HG02970 (cell line): Measurements from ENCODE around the gene NT5DC1.

Experiments
- ATAC-seq: cut with Tn5 transposase; IDR thresholded peaks from one replicate; pipeline ENCODE4 v1.9.1; 2021; ENCODE audit warnings: mild to moderate bottlenecking, moderate library complexity, moderate number of reproducible peaks; ENCODE audit not compliant: unreplicated experiment, low FRiP score

NT5DC1 gene

DNA sequence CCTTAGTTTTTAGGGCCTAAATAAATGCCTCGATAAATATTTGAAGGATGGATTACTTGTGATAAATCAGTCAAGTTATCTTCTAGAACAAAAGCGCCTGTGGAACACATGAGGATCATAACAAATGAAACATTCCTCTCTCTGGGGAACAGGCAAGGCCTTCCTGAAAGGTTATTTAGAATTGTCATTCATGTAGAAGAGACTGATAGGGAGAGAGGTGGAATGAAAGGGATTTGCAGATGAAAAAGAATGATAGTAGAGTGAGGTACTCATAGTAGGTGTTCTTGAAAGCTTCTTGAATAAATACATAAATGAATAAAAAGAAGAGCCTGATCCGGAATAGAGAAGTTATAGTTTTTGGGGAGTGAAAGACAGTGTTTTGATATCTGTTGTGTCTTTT, 122.7 kb downstream of the NT5DC1 start:
- ATAC-seq = no peak

DNA sequence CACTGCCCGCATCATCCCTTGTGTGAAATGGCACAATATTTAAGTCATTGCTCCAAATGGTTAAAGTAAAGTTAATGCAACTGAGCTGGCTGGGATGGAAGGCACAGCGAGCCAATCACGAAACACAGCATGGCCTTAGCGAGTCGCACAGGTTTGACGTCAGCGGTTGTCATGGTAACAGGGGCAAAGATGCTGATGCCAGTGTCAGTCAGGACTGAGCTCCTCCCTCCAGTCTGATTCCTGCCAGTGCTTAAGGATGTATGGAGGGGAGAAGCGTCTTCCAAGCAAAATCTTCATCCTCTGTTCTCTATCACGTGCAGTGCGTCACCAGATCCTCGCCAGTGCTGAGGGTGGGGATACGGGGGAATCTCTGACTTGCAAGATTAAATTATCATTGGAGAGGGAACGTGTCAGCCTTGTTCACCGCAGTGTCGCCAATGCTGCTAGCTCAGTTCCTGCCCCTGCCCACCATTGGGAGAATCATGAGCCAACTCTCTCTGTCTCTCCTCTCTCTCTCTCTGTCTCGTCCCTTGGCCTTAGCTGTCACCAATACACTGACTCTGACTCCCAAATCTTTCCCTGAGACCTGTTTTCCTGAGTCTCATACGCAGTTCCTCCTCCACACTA, 128.7 kb downstream of the NT5DC1 start:
- no peak for ATAC-seq

DNA sequence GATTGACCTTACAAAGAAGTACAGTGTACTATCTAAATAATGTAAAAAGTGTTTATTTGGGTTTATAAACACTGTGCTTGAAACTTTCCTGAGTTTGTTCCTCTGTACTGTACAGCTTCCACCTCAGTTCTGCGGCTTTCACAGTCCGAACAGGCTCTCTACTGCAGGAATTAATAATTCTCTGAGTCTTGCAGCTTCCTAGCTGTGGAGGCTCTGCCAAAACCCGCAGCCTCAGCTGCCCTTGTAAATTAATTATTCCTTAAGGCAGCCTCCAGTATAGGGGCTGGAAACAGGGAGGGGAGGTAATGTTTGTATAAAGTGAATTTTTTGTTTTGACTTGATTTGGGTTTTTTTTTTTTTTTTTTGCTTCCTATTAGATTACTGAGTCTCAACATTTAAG, 134.0 kb downstream of the NT5DC1 start:
- ATAC-seq = no peak

DNA sequence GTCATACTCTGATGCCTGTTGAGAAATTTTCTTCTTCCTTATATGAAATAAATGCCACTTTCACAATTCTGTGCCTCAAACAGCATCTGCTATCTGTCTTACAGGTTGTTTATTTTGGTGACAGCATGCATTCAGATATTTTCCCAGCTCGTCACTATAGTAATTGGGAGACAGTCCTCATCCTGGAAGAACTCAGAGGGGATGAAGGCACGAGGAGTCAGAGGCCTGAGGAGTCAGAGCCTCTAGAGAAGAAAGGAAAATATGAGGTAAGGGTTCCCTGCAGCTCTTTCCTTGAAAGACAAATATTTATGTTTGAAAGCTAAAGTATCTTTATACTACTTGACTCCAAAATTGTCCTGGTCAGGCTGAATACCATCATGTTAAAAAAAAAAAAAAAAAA, 137.4 kb downstream of the NT5DC1 start:
- no peak for ATAC-seq

DNA sequence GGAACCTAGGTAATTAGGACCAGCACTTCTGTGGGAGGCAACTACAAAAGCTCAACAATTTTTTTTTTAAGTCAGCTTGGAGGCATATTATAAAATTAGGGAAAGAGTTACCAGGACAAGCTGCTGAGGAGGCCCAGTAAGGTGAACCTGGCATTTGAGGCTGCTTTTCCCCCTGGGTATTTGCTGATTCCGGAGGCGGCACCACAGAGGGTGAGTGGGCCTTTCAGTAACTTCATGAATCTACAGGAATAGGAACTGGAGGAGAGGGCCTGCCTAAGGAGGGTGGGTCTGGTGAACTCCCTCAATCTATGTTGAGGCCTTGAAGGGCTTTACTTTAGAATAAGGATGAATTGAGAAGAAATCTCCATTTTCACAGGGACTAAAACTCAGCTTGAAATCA, 138.6 kb downstream of the NT5DC1 start:
- ATAC-seq = no peak

DNA sequence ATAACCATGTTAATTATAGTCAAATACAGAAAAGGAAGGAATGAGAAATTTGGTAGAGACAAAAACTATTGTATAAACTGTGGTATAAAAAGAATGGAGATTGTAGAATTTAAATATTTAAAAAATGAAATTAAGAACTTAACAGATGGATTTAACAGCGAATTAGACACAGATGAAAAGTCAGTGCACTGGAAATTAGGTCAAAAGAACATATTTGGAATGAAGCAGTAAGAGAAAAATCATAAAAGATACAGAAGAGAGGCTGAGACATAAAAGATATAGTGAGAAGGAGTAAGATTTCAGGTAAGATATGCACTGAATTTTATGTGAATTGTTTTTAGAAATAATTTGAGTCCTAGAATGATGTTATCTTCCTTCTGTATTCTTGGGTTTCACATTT, 139.2 kb downstream of the NT5DC1 start:
- no peak for ATAC-seq

DNA sequence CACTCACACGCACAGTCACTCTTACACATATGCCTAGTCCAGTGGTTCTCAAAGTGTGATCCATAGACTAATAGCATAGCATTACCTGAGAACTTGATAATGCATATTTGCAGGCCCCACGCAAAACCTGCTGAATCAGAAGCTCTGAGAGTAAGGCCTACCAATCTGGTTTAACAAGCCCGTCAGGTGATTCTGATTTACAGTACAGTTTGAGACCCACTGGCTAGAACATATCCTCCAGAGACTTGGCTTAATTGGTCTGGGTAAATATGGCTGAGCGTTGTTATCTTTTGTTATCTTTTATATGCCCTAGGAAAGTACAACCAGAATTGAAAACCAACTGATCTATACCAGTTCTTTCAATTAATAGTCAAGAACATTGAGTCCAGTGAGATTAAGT, 143.6 kb downstream of the NT5DC1 start:
- ATAC-seq = no peak

DNA sequence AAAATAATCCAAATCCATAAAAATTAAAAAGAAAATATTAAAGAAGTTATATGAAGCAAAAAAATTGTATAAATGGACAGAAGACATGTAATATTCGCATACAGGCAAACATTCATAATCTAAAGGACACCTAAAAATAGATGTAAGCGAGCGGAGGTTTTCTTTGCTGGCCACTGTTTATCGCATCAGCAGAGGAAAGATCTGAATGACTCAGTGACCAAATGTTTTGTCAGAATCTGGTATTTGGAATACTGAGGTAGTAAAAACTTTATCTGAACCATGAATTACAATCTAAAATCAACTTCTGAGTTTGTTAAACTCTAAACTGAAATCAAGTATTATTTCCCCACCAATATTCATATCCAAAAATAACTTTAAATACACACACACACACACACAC, 145.4 kb downstream of the NT5DC1 start:
- no peak for ATAC-seq

DNA sequence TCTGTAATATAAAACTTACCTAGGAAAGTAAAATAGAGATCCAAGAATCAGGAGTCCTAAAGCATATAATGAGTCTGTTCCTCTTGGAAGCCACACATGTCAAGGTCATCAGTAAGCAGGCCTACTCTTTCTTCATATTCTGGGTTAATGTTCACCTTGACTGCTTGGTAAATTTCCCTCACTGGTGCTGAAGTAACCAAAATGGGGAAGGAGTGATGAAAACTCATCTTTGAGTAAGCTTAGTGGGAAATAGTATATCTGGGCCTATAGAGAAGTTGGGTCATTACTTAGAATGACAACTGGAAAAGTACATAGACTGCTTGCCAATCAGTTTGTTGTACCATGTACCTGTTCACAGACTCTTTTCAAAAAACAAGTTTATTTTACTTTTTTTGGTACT, 146.6 kb downstream of the NT5DC1 start:
- ATAC-seq = no peak

DNA sequence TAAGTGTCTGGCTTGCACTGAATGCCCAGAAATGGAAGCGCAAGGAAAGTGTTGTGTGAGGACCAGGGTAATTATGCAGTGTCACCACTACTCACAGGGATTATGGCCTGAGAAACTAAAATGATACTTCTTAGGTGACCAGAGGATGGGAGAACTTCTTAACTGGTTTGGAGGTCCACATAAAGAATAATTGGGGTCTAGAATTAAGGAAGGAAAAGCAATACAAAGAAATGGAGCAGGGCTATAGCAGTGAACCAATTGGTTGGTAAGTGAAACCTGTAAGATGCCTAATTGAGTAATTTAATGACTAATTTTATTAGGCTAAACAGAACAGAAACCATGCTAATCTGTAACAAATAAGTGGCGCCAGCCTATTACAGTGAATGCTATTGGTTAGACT, 147.9 kb downstream of the NT5DC1 start:
- ATAC-seq = no peak

DNA sequence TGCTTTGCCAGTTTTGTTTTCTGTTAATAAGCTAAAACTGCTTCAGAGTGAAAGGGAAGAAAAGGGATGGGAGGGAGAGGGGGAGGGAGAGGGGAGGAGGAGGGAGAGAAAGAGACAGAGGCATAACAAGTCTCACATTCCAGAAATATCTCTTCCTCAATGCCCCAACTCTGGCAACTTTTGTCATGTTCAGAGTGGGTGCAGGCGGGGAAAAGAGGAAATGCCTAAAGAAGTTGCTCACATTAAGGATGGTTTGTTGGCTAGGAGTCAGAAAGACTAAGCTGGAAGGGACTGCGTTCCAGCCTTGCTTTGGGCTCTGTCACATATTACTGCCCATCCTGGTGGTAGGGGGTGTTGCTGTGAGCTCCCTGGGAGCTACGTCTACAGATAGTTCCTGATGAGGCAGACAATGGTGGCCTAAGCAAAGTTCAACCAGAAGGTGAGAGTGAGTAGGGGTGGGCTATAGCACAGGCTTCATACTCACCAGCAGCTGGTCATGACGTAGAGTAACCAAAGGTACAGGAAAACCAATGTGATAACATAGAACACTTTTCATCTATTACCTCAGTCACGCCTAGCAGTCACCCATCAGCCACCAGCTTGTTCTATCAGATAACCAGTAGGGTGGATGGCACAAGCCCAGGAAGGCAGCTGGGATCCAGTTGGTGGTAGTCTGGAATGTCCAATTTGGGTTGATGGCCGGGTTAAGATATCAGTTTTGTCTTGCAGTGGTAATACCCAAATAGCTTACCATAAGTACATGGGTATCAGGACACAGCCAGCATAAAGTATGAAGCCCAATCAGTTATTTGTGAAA, 151.1 kb downstream of the NT5DC1 start:
- no peak for ATAC-seq

DNA sequence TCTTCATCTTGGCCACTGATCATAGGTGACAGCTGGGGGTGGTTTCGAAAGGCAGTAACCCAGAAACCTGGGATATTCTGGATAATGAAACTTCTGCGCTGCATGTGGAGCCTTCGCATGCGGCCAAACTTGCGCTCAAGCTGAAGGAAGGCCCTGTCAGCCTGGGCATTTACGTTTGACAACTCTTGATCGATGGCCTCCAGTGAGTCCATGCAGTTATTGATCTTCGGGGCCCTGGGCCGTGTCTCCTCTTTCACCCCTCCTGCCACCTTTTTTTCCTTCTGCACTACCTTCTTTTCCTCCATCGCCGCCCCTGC, 152.5 kb downstream of the NT5DC1 start:
- ATAC-seq = no peak

DNA sequence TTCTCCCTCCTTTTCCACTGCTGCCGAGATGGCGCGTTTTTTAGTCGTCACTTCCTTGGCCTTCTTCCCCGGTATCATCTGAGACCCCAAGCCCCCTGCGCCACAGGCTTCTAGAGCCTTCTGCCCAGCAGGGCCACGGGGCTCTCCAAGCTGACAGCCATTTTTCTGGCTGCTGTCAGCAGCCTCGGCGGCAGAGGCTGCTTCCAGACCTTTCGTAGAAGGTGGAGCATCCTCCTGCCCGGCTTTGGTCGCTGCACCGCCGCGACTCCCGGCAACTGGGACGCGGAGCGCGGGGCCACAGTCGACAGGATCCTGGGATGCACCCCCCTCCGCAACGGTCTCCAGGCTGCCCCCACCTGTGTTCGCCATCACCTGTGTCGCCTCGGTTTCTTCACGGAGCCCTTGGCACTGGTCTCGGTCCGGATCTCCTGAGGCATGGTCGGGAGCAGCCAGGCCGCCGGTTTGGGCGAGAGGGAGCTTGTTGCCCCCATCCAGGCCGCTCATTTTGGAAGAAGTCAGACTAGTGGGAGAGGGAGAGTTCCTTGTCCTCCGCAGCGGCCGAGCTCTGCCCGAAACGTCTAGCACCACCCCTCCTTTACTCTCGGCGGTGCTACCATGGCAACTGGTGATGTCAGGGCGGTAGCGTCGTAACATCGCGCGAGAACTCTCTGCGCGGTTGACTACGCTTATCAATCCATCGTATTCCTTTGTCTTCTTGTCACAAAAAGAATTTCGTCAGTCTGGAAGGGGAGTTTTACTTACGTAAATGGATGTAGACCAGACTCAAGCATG, 153.0 kb downstream of the NT5DC1 start, which contains the start of gene TSPYL4:
TSPYL4 (minus strand) TSS at position 571 of the 792 bp plus-strand sequence; CDS start at position 504, 67 bp downstream.
- ATAC-seq = peak; percentile 96

DNA sequence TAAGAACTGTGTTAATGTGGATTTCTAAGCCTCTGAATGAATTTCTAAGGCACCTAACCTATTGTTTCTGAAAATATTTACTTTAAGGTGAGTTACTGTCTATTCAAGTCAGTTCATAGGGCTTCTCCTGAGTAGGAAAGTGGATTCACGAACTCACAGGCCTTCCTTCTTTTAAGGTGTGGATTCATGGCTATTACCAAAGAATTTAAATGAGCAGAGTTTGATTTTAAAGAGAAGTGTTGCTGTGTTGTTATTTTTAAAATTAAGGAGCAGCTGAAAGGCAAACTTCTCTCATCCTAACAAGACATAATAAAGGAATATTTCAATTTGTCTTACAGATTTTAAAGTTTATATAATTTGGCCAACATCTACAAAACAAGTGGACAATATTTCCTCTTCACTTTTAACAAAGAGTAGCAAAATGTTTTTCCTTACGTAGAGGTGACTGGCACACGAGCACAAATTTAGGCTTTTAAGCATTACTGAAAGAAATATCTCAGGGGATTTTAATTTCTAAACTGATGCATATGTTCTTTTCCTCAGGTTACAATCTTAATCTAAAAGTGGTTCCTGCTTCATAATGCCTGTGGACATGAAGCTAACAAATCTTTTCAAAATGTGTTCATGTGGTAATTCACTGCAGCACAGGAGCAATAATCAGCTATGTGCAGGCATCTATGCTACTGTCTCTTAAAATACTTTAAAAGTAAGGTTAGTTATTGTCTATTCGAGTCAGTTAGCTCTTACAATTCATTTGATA, 153.8 kb downstream of the NT5DC1 start:
- ATAC-seq = peak; percentile 27

DNA sequence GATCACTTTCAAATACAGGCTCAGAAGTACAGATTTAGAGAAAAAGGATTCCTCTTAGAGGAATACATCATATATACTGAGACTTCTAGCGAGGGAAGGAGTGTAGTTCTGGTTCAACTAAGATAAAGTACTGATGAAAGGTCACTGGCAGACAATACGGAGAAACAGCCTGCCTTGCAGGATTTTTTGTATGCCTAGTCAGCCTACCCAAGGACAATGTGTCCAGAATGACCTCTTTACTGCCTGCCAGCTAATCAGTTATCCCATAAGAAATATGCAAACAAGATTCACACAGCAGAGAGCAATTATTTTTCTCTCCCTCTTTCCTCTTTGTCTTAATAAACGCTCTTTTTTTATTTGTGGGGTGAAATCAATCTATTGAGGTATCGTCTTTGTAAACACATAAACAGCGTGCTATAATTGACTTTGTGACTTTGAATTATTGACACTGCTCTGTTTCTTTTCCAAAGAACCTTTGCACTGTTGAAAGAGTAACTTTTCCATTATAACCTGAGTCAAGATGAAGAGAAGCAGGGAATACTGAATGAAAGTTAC, 154.7 kb downstream of the NT5DC1 start:
- no peak for ATAC-seq

DNA sequence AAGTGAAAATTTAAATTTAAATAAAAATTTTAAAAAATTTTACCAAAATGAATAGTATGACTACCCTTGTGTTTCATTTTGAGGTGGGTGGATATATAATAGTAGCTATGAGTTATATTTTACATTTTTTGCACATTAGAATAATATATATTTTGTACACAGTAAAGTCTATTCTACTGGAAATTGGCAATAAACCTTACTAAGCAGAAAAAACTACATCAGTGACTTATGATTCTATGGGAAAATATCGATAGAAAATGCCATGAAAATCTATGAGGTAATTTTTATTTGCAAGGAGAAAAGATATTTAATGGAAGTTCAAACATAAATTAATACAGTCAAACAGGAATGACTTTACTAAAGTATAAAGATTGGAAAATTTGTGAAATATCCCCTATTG, 156.0 kb downstream of the NT5DC1 start:
- ATAC-seq = no peak

DNA sequence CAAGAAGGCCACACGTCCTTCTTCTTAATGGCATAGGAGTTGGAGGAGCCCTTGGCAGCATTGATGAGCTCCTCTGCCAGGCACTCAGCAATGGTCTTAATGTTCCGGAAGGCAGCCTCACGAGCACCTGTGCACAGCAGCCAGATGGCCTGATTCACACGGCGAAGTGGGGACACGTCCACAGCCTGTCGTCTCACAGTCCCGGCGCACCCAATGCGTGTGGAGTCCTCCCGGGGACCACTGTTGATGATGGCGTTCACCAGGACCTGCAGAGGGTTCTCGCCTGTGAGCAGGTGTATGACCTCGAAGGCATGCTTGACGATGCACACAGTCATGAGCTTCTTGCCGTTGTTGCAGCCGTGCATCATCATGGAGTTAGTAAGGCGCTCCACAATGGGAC, 157.9 kb downstream of the NT5DC1 start:
- ATAC-seq = no peak

DNA sequence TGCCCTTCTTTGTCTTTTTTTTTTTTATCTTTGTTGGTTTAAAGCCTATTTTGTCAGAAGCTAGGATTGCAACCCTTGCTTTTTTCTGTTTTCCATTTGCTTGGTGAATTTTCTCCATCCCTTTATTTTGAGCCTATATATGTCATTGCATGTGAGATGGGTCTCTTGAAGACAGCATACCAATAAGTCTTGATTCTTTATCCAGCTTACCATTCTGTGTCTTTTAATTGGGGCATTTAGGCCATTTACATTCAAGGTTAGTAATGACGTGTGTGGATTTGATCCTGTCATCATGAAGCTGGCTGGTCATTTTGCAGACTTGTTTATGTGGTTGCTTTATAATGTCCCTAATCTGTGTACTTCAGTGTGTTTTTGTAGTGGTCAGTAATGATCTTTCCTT, 162.7 kb downstream of the NT5DC1 start:
- ATAC-seq = no peak

DNA sequence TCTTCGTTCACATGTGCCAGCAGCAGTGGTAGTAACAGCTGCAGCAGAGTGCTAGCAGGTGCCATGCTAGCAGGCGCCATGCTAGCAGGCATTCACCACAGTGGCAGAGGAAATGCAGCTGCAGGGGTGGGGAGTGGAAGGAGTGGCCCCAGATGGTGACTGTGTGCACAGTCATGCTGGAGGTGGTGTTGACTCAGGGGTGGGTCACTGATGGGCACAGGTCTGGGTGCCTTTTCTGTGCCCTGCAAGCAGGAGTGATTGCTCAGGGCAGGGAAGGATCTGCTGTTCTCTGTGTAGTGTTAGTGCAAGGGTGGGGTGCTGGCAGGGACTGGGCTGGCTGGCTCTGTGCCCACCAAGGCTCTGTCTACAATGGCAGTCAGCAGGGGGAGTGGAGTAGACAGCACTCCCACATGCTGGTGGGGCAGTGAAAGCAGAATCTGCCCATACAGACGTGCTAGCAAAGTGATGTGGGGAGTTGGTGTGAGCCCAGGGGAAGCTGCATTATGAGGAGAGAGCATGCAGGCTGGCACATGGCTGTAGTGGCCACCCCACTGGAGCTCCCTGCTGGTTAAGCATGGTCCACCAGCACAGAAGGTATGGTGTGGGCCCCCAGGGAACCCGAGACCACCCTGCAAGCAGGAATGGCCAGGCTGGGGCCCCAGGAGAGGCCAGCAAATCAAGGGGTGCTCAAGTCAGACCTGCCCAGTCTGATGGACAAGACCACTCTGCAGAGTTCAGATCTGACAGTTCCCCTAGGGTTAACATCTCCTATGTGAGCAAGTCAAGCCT, 164.6 kb downstream of the NT5DC1 start:
- no peak for ATAC-seq

DNA sequence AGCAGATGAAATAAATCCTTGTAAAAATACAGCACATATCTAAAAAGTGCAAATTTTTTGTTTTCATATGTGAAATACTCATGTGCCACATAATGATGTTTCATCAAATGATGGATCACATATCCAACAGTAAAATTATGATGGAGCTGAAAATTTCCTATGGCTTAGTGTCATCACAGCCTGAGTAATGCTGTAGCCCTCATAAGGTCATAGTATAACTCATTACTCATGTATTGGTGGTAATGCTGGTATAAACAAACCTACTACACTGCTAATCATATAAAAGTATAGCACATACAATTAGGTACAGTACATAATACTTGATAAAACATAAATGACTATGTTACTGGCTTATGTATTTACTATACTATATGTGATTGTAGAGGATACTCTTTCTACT, 166.2 kb downstream of the NT5DC1 start:
- ATAC-seq = no peak
